ENCODE measurements around the gene PRICKLE1. TPM values are rescaled to one million over a fixed set of nuclear protein-coding genes. Genes with fewer than 3 reads are reported as not detected.

PRICKLE1 gene
- total and polyA plus RNA-seq, 9 of the 15 experiments (the other 6 are each of a cell fraction or from before 2014, with no cell fraction given) = 0.22 to 0.85 (median 0.31) TPM

GRCh38 chr12:42447371-42447786 lies 142.2 kb downstream of the PRICKLE1 start:
- Histone ChIP-seq H3K9ac (ENCODE audit: insufficient read depth in 1 of 2, low read depth in 2 of 2, low read length in 2 of 2) (no peak overlapping the region), H3K4me2 (ENCODE audit: insufficient read depth, low read length) (no peak overlapping the region), H3K9me3 (replicated peaks; ENCODE audit: control insufficient read depth, insufficient read depth, low read depth, low read length) (no peaks in the 10 kb centered on the region), H2AFZ (ENCODE audit: low read depth, low read length) (no peak overlapping the region), H3K4me3 (no peak overlapping the region), H3K36me3 (ENCODE audit: control insufficient read depth, insufficient read depth, low read length) (peaks cover 27% of the 10 kb centered on the region; the same call in 2 of the 3 replicates), H3K79me2 (ENCODE audit: control insufficient read depth, insufficient read depth, low read length) (no peaks in the 10 kb centered on the region), H3K4me1 (replicated peaks in 1 of 2; ENCODE audit: control insufficient read depth in 2 of 2, insufficient read depth in 2 of 2, low read length in 2 of 2) (peaks cover 3 to 25% of the 10 kb centered on the region in 2 experiments; a peak in 4 of 5 replicates), H3K27me3 (ENCODE audit: control insufficient read depth in 2 of 2, insufficient read depth in 2 of 2, low read length in 2 of 2) (no peaks in the 10 kb centered on the region), H3K27ac (ENCODE audit: extremely low read depth, low read depth, low read length) (no peak overlapping the region), H4K20me1 (replicated peaks; ENCODE audit: control insufficient read depth, insufficient read depth, low read length) (no peaks in the 10 kb centered on the region), H3K9me1 (ENCODE audit: control insufficient read depth, insufficient read depth, low read length) (no peaks in the 10 kb centered on the region)
- 88% methylated on average over 3 of the region's 3 CpGs for WGBS (ENCODE audit: insufficient coverage, low coverage, missing lambda C conversion rate)
- ATAC-seq = no peak
- in situ Hi-C loops (cut with MboI) = no loop called here
- POLR2A ChIA-PET = no interaction called here
- BruUV-seq (replicated peaks) = no TSS peak
- CTCF ChIA-PET (ENCODE audit: low intra/inter-chr PET ratio) = no interaction called here
- intact Hi-C loops (cut with micrococcal nuclease) = no loop called here
- no peak for DNase-seq (ENCODE audit: extremely low read depth in 1 of 4, low spot score in 3 of 4)
- TF ChIP-seq ZFPM2 (CRISPR knock-in tag; IDR thresholded peaks at IDR 0.05) (no peak), HMBOX1 (IDR thresholded peaks at IDR 0.05) (0 out of 2 replicates have a peak, but pooled peaks have one; percentile 13)
- FAIRE-seq = no peak

GRCh38 chr12:42446761-42447160 lies 142.8 kb downstream of the PRICKLE1 start:
- FAIRE-seq = no peak
- TF ChIP-seq HMBOX1 (IDR thresholded peaks at IDR 0.05) (no peak), SLC30A9 (CRISPR knock-in tag; IDR thresholded peaks at IDR 0.05) (no peak), ZNF445 (CRISPR knock-in tag; IDR thresholded peaks at IDR 0.05; ENCODE audit: low read depth) (no peak), PBX2 (CRISPR knock-in tag; IDR thresholded peaks at IDR 0.05; ENCODE audit: low read depth) (no peak), PBX2 (tag; conservative IDR thresholded peaks at IDR 0.05; ENCODE audit: low read depth) (no peak), ZNF12 (CRISPR knock-in tag; IDR thresholded peaks at IDR 0.05) (no peak), ZNF3 (CRISPR knock-in tag; IDR thresholded peaks at IDR 0.05) (no peak), TCF15 (CRISPR knock-in tag; IDR thresholded peaks at IDR 0.05) (no peak), TAF7 (tag; IDR thresholded peaks at IDR 0.05) (no peak)

More at GRCh38 chr12:42446761-42447160, 142.8 kb downstream of the PRICKLE1 start:
- DNase-seq (ENCODE audit: extremely low read depth in 1 of 4, low spot score in 3 of 4) (no peak), ATAC-seq (no peak)
- no TSS peak for BruUV-seq (replicated peaks)
- no peak overlapping the region for H2AFZ ChIP-seq (ENCODE audit: low read depth, low read length)
- peaks cover 5 to 31% of the 10 kb centered on the region in 2 experiments; a peak in 4 of 5 replicates for H3K4me1 ChIP-seq (replicated peaks in 1 of 2; ENCODE audit: control insufficient read depth in 2 of 2, insufficient read depth in 2 of 2, low read length in 2 of 2)
- H3K27me3 ChIP-seq (ENCODE audit: control insufficient read depth in 2 of 2, insufficient read depth in 2 of 2, low read length in 2 of 2) = no peaks in the 10 kb centered on the region
- H3K4me2 ChIP-seq (ENCODE audit: insufficient read depth, low read length) = no peak overlapping the region
- POLR2A ChIA-PET = no interaction called here
- no peaks in the 10 kb centered on the region for H3K79me2 ChIP-seq (ENCODE audit: control insufficient read depth, insufficient read depth, low read length)
- intact Hi-C loops (cut with micrococcal nuclease) (no loop called here), in situ Hi-C loops (cut with MboI) (no loop called here)
- WGBS (ENCODE audit: insufficient coverage, low coverage, missing lambda C conversion rate) = 67% methylated on average over 6 of the region's 6 CpGs
- H4K20me1 ChIP-seq (replicated peaks; ENCODE audit: control insufficient read depth, insufficient read depth, low read length) = no peaks in the 10 kb centered on the region
- no peak overlapping the region for H3K9ac ChIP-seq (ENCODE audit: insufficient read depth in 1 of 2, low read depth in 2 of 2, low read length in 2 of 2)
- CTCF ChIA-PET (ENCODE audit: low intra/inter-chr PET ratio) = no interaction called here
- H3K36me3 ChIP-seq (ENCODE audit: control insufficient read depth, insufficient read depth, low read length) = peaks cover 31% of the 10 kb centered on the region; the same call in 2 of the 3 replicates
- no peak overlapping the region for H3K4me3 ChIP-seq
- no peaks in the 10 kb centered on the region for H3K9me3 ChIP-seq (replicated peaks; ENCODE audit: control insufficient read depth, insufficient read depth, low read depth, low read length)
- H3K9me1 ChIP-seq (ENCODE audit: control insufficient read depth, insufficient read depth, low read length) = no peaks in the 10 kb centered on the region
- no peak overlapping the region for H3K27ac ChIP-seq (ENCODE audit: extremely low read depth, low read depth, low read length)
